Muscle of back (tissue), 11 donors: ENCODE data around the gene PPARD. TPM values are rescaled to one million over a fixed set of nuclear protein-coding genes. Genes with fewer than 3 reads are reported as not detected.
"Not testable (repeated sequence)": the region's sequence is repeated elsewhere in the genome, so short reads cannot be mapped to it uniquely, and the experiment has no call there.

ENCODE experiments used
- DNase-seq, 3 donors: peaks; one replicate each; pipeline versions ENCODE4 v3.0.0 to v3.0.0-alpha.2; 2013
- polyA plus RNA-seq, 10 donors: library from polyadenylated mRNA; unstranded; fragments of 120-200 nt; gene quantifications; one replicate each; pipeline ENCODE4 v1.2.1, GENCODE V29; 2013; ENCODE audit not compliant: insufficient read length in 10 of 10

Gene PPARD
- polyA plus RNA-seq, 10 donors, result 17.9 to 23.5 (median 20.2) TPM

DNA sequence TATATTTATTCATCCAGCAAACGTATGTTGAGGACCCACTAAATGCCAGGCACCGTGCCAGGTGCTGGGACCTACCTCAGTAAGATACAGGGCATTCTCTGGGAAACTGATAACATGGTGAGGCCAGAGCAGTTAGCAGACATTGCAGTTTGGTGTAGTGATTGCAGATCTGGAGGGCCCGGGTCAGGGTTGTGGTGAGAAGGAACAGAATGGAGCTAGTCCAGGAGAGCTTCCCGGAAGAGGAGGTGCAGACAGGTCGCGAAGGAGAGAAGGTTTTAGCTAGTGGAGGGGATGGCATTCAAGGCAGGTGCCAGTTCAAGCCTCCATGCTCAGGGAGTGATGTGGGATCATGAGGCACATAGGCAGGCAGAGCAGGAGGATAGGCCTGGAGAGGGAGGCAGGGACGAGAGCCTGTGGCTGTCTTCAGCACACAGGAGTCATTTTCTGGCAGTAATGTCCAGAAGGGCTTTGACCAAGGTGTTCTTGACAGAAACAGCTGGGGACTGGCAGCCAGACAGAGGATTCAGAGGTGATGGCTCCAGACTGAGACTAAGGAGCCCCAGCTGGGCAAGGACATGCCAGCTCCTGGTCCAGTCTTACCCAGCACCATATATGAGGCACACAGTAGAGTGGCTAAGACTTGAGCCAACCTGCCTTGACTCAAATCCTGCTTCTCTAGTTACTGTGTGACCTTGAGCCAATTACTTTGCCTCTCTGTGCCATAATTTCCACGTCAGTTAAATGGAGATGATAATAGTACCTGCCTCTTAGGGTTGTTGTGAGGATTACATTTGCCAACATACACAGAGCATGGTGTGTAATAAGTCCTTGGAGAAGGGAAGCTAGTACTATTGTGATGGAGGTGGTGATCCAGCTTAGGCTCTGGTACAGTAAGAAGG, 61.4 kb downstream of the PPARD start:
- no peak for DNase-seq

GRCh38 chr6:35406711-35407485, 64.5 kb downstream of the PPARD start:
- DNase-seq, result no peak

DNA sequence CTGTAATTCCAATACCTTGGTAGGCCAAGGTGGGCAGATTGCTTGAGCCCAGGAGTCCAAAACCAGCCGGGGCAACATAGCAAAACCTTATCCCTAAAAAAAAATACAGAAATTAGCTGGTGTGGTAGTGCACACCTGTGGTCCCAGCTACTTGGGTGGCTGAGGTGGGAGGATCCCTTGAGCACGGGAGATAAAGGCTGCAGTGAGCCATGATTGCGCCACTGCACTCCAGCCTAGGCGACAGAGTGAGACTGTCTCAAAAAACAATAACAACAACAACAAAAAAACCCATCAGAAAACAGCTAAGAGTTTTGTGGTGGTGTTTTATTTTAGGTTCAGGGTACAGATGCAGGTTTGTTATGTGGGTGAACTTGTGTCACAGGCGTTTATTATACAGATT, 66.9 kb downstream of the PPARD start:
- no peak for DNase-seq

DNA sequence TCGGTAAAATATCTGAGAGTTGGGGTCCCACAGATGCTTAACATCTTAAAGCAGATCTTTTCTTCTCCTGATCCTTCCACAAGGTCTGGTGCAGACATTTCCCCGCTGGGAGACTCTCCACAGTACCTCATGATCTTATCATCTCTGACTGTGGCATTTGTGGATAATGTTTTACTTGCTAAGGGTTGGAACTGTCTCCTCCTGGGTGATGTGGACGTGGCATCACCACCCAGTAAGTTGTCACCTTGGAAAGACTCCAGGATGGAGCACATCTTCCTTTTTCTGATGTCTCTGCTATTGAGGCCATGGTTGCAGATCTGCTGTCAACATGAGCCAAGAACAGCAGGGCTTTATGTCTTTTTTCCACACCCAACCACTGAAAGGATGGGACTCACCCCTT, 67.8 kb downstream of the PPARD start:
- DNase-seq, result no peak

GRCh38 chr6:35411066-35411465, 68.7 kb downstream of the PPARD start:
- no peak for DNase-seq

- no peak for DNase-seq
Observed at GRCh38 chr6:35412102-35412501, 69.7 kb downstream of the PPARD start.

- no peak for DNase-seq
Observed at GRCh38 chr6:35413911-35414310, 71.6 kb downstream of the PPARD start.

- DNase-seq, result peak; percentile 49 to 65 (median 59)
Observed at GRCh38 chr6:35415065-35415891, 72.9 kb downstream of the PPARD start.

- DNase-seq, result peak in 1 of 3 donors; percentile 21
Observed at GRCh38 chr6:35417979-35418661, 75.8 kb downstream of the PPARD start.

GRCh38 chr6:35419417-35419816, 77.1 kb downstream of the PPARD start:
- peak; percentile 19 to 60 (median 45) for DNase-seq

DNA sequence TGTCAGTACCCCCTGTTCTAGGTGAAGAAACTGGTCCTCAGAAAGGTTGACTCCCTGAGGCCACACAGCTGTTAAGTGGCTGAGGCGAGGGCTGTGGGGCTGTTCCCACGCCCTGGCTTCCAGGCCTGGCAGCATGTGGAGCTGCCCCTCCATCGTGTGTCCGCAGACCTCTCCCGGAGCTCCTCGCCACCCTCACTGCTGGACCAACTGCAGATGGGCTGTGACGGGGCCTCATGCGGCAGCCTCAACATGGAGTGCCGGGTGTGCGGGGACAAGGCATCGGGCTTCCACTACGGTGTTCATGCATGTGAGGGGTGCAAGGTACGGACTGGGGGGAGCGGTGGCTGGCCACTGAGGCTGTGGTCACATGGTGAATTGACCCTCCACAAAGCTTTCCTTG, 77.6 kb downstream of the PPARD start:
- no peak for DNase-seq

DNA sequence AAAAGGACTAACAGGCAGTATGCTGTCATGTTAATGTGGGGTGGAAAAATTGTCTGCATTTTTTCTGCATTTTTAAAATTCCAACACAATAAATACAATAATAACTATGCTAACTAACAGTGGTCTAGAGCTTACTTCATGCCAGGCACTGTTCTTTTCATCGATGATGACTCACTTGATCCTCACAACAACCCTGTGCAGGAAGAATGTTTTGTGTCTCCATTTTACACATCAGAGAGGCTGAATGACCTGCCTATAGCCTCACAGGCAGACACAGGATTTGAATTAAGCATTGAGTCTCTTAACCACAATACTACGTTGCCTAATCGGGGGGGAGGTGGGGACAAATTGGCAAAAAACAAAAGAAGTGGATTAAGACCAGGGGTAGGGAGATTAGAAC, 82.9 kb downstream of the PPARD start:
- peak in 1 of 3 donors; percentile 91 for DNase-seq

- no peak for DNase-seq
Observed at GRCh38 chr6:35426074-35426473, 83.7 kb downstream of the PPARD start.

GRCh38 chr6:35427435-35427834, 85.1 kb downstream of the PPARD start:
- DNase-seq, result no peak

GRCh38 chr6:35427851-35428321, 85.5 kb downstream of the PPARD start:
- DNase-seq, result peak in 1 of 3 donors; percentile 70

DNA sequence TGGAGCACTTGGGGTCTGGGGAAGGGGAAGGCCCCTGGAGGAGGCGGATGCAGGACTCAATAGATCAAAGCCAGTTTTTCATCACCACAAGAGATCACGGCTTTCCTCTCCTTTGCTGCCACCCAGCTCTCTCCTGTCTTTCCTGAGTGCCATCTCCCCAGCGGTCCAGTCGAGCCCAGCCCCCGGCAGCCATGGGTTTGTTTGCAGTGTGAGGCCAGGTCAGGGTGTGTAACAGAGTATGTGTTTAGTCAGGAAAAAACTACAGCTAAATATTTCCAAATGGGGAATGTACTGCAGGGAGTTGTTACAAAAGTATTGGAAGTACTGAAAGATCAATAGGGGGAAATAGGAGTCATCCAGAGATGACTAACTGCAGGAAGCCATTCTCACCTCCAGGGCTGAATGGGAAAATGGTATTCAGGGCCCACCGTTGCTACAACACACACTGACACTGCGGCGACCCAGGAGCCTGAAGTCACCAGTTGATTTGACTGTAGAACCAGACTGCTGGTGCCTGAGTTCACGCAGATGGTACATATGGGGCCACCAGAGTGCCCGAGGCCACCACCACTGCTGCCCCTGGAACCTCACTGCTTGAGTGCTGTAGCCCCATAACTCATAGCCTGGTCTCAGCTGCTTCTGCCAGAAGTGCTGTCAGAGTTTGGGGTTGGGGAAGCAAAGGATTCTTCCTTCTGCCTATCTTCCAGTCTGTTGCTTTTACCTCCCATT, 86.2 kb downstream of the PPARD start:
- DNase-seq, result no peak

- no peak for DNase-seq
Observed at GRCh38 chr6:35429463-35429862, 87.1 kb downstream of the PPARD start.

DNA sequence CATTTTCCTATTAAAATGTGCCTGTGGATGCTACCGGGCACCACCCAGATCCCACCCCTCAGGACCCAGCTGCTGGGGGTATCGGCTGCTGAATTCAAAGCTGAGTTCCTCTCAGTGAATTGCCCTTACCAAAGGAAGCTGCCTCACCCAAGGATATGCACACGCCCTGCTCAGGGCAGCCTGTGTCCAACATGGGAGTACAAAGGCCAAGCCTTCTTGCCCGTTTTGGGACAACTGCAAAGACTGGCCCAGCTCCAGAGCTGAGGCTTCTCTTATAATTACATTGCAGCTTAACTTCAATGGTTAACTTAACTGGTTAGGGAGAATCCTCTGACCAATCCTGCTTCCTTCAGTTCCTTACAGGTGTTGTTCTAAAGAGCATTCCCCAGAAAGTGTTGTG, 89.9 kb downstream of the PPARD start:
- no peak for DNase-seq

DNA sequence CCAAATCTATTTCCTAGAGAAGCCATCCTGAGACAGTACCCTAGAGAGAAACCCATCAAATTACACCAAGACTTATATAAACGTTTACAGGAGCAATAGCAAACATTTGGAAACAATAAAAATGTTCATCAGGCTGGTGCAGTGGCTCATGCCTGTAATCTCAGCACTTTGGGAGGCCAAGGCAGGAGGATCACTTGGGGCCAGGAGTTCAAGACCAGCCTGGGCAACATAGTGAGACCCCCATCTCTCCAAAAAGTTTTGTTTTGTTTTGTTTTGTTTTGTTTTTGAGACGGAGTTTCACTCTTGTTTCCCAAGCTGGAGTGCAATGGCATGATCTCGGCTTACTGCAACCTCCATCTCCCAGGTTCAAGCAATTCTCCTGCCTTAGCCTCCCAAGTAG, 90.3 kb downstream of the PPARD start:
- DNase-seq, result not testable (repeated sequence)

DNA sequence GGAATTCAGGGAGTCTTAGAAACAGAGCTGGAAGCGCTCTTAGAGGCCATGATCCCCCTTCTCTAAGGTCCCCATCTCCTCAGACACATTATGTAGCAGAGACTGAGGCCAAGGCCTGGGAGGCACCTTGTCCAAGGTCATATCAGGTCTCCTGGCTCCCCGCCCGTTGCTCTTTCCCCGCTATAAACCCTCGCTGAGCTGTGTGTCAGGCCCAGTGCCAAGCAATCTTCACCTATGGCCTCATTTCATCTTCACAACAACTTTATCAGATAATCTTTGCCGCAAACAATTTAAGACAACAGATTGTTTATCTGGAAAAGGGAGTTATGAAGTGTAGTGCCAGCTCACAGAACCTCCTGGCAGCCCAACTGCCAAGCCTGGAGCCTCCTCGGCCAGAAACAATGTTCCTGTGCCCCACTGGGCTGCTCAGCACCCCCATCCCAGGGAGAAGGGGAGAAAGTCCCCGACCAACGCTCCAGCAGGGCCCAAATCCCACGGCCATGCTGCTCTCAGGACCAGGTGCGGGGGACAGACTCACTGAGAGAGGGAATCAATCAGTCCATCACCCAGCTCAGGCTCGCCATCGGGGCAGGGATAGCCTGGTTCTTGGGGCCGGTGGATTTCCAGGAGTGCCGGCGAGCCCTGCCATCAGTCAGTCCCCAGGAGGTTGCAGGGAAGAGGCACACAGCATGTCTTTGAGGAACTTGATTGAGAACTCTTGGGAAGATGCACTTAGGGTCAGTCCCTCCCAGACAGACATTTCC, 92.9 kb downstream of the PPARD start:
- no peak for DNase-seq
